Type B pancreatic cell (in vitro differentiated cells): Measurements from ENCODE around the gene GHRL. TPM values are rescaled to one million over a fixed set of nuclear protein-coding genes. Genes with fewer than 3 reads are reported as not detected.

ENCODE experiments used
- DNase-seq: peaks from one replicate; pipeline ENCODE4 v3.0.0; 2021; ENCODE audit warnings: mixed read lengths; ENCODE audit not compliant: unreplicated experiment; ENCODE audit errors: extremely low spot score
- H3K27ac Mint-ChIP-seq: 2 replicates; pipeline ENCODE4 v1.8.0; 2021; ENCODE audit warnings: mild to moderate bottlenecking, mixed read lengths
- H3K27me3 Mint-ChIP-seq: 2 replicates; pipeline ENCODE4 v1.8.0; 2021; ENCODE audit warnings: mixed read lengths
- H3K36me3 Mint-ChIP-seq: 2 replicates; pipeline ENCODE4 v1.8.0; 2021; ENCODE audit warnings: mixed read lengths
- H3K4me1 Mint-ChIP-seq: one replicate; pipeline ENCODE4 v1.8.0; 2021; ENCODE audit warnings: mixed read lengths; ENCODE audit not compliant: unreplicated experiment
- H3K4me3 Mint-ChIP-seq: 2 replicates; pipeline ENCODE4 v1.8.0; 2021; ENCODE audit warnings: mild to moderate bottlenecking, mixed read lengths
- H3K9me3 Mint-ChIP-seq: 2 replicates; pipeline ENCODE4 v1.8.0; 2021; ENCODE audit warnings: mixed read lengths
- CTCF ChIP-seq: fragments of 200-600 bp; sonication (generic); conservative IDR thresholded peaks from 2 replicates; pipeline ENCODE4 v1.5.0; 2021; ENCODE audit warnings: antibody characterized with exemption, mild to moderate bottlenecking
- total RNA-seq: library from RNA; stranded (reverse); gene quantifications from 2 replicates; pipeline ENCODE4 v1.2.1, GENCODE V29; 2021; ENCODE audit warnings: low replicate concordance

The GHRL gene
- total RNA-seq, 1 donor from 2014 or later, result 29.6 TPM

DNA sequence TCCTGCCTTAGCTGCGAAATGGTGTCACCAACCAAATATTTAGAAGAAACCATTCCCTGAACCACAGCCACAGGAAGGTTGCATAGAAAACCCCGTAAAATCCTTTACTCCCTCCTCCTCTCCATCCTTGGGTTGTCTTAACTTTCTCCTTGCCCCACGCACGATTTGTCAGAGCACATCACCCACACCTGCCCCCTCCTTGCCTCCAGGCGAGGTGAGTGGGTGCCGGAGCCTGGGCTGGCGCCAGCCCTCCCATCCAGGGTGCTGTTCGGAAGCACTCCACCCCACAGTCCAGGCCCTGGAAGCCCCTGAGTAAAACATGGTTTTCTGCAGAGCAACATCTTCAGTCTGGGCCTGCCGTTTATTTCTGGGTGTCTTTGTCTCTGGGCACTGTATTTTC, 3.7 kb downstream of the GHRL start:
- no peak for DNase-seq
- peaks cover 9% of the 10 kb centered on the region for H3K4me1 Mint-ChIP-seq
- H3K27ac Mint-ChIP-seq, result no peak overlapping the region
- no peak overlapping the region for H3K4me3 Mint-ChIP-seq
- H3K36me3 Mint-ChIP-seq, result no peaks in the 10 kb centered on the region
- no peaks in the 10 kb centered on the region for H3K9me3 Mint-ChIP-seq
- no peaks in the 10 kb centered on the region for H3K27me3 Mint-ChIP-seq
- no peak for TF ChIP-seq CTCF

GRCh38 chr3:10288575-10288960, 4.2 kb downstream of the GHRL start:
- Mint-ChIP-seq H3K36me3 (no peaks in the 10 kb centered on the region), H3K27ac (no peak overlapping the region), H3K4me1 (peaks cover 9% of the 10 kb centered on the region), H3K27me3 (no peaks in the 10 kb centered on the region), H3K4me3 (no peak overlapping the region), H3K9me3 (no peaks in the 10 kb centered on the region)
- DNase-seq, result no peak
- TF ChIP-seq CTCF, result no peak

GRCh38 chr3:10287936-10288574, 4.7 kb downstream of the GHRL start:
- no peaks in the 10 kb centered on the region for H3K27me3 Mint-ChIP-seq
- no peak overlapping the region for H3K27ac Mint-ChIP-seq
- no peaks in the 10 kb centered on the region for H3K36me3 Mint-ChIP-seq
- no peaks in the 10 kb centered on the region for H3K9me3 Mint-ChIP-seq
- no peak for DNase-seq
- H3K4me1 Mint-ChIP-seq, result peaks cover 9% of the 10 kb centered on the region
- H3K4me3 Mint-ChIP-seq, result no peak overlapping the region
- TF ChIP-seq CTCF, result no peak

GRCh38 chr3:10286596-10287295, 6.0 kb downstream of the GHRL start:
- H3K4me1 Mint-ChIP-seq, result peaks cover 9% of the 10 kb centered on the region
- no peak for TF ChIP-seq CTCF
- no peaks in the 10 kb centered on the region for H3K27me3 Mint-ChIP-seq
- no peak overlapping the region for H3K27ac Mint-ChIP-seq
- H3K9me3 Mint-ChIP-seq, result no peaks in the 10 kb centered on the region
- H3K36me3 Mint-ChIP-seq, result no peaks in the 10 kb centered on the region
- no peak overlapping the region for H3K4me3 Mint-ChIP-seq
- DNase-seq, result no peak

DNA sequence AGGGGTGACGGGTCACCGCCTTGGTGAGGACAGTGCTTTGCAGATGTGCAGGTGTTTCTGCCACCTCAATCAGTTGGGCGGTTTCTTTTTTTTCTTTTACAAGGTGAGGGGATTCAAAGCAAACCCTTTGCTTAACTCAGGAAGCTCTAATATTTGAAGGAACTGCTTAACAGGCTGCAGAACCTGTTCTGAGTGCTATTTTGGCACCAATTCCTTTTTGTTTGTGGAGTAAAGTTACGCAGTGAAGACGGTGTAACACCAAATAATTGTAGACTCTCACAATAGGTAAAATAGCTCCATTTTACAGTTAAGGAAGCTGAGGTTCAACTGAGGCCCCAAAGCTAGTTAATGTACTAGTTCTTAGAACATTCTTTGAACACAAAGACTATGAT, 6.6 kb downstream of the GHRL start:
- DNase-seq, result no peak
- H3K4me3 Mint-ChIP-seq, result no peak overlapping the region
- peaks cover 9% of the 10 kb centered on the region for H3K4me1 Mint-ChIP-seq
- no peaks in the 10 kb centered on the region for H3K36me3 Mint-ChIP-seq
- no peak overlapping the region for H3K27ac Mint-ChIP-seq
- no peaks in the 10 kb centered on the region for H3K9me3 Mint-ChIP-seq
- H3K27me3 Mint-ChIP-seq, result no peaks in the 10 kb centered on the region
- no peak for TF ChIP-seq CTCF
